ENCODE results near the gene NEMP2.

- TF ChIP-seq PATZ1 (CRISPR knock-in tag; IDR thresholded peaks at IDR 0.05; ENCODE audit: borderline replicate concordance) (no peak), ZNF8 (CRISPR knock-in tag; IDR thresholded peaks at IDR 0.05) (no peak), ZC3H10 (CRISPR knock-in tag; IDR thresholded peaks at IDR 0.05) (no peak), TSHZ2 (CRISPR knock-in tag; IDR thresholded peaks at IDR 0.05) (no peak), ZFP3 (CRISPR knock-in tag; IDR thresholded peaks at IDR 0.05) (no peak), ZFP30 (CRISPR knock-in tag; IDR thresholded peaks at IDR 0.05) (no peak), BACH2 (CRISPR knock-in tag; IDR thresholded peaks at IDR 0.05; ENCODE audit: borderline replicate concordance) (no peak), CREB5 (CRISPR knock-in tag; IDR thresholded peaks at IDR 0.05; ENCODE audit: low read depth) (no peak), CSDC2 (CRISPR knock-in tag; IDR thresholded peaks at IDR 0.05) (no peak), PPARA (CRISPR knock-in tag; IDR thresholded peaks at IDR 0.05; ENCODE audit: borderline replicate concordance) (no peak), RARB (CRISPR knock-in tag; IDR thresholded peaks at IDR 0.05) (no peak), TCF4 (CRISPR knock-in tag; IDR thresholded peaks at IDR 0.05; ENCODE audit: borderline replicate concordance) (no peak), GLIS3 (CRISPR knock-in tag; IDR thresholded peaks at IDR 0.05) (no peak)
Observed at GRCh38 chr2:190576573-190576972, 42.1 kb upstream of the NEMP2 start.
